Measurements from ENCODE around the gene SBNO2. TPM values are rescaled to one million over a fixed set of nuclear protein-coding genes. Genes with fewer than 3 reads are reported as not detected.

SBNO2 gene, protein sequence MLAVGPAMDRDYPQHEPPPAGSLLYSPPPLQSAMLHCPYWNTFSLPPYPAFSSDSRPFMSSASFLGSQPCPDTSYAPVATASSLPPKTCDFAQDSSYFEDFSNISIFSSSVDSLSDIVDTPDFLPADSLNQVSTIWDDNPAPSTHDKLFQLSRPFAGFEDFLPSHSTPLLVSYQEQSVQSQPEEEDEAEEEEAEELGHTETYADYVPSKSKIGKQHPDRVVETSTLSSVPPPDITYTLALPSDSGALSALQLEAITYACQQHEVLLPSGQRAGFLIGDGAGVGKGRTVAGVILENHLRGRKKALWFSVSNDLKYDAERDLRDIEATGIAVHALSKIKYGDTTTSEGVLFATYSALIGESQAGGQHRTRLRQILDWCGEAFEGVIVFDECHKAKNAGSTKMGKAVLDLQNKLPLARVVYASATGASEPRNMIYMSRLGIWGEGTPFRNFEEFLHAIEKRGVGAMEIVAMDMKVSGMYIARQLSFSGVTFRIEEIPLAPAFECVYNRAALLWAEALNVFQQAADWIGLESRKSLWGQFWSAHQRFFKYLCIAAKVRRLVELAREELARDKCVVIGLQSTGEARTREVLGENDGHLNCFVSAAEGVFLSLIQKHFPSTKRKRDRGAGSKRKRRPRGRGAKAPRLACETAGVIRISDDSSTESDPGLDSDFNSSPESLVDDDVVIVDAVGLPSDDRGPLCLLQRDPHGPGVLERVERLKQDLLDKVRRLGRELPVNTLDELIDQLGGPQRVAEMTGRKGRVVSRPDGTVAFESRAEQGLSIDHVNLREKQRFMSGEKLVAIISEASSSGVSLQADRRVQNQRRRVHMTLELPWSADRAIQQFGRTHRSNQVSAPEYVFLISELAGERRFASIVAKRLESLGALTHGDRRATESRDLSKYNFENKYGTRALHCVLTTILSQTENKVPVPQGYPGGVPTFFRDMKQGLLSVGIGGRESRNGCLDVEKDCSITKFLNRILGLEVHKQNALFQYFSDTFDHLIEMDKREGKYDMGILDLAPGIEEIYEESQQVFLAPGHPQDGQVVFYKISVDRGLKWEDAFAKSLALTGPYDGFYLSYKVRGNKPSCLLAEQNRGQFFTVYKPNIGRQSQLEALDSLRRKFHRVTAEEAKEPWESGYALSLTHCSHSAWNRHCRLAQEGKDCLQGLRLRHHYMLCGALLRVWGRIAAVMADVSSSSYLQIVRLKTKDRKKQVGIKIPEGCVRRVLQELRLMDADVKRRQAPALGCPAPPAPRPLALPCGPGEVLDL (N-terminal part only)
- 48.8 and 56.7 TPM in 2 replicates for total RNA-seq

- DNase-seq (ENCODE audit: low read depth), result no peak
- peak within 1 kb of the TSS; percentile 92 for H3K4me3 ChIP-seq (ENCODE audit: low read depth, low read length)
These were observed at the start of gene SBNO2 for GRCh38 chr19:1173845-1174809. Gene SBNO2, minus strand, starts transcription at chr19:1174268. Its CDS starts 19,992 bp downstream, at chr19:1154276.

GRCh38 chr19:1223018-1223855 lies 49.2 kb upstream of the SBNO2 start:
- peak; percentile 62 for TF ChIP-seq CTCF (IDR thresholded peaks at IDR 0.05; ENCODE audit: insufficient read depth, low read length, poor library complexity, severe bottlenecking)
- no peaks in the 10 kb centered on the region for H3K36me3 ChIP-seq (ENCODE audit: control insufficient read depth, insufficient read depth, low read length)
- H3K4me3 ChIP-seq (ENCODE audit: low read depth, low read length), result no peak overlapping the region
- no peak for DNase-seq (ENCODE audit: low read depth)
- H3K27me3 ChIP-seq (ENCODE audit: control insufficient read depth, insufficient read depth, low read length), result no peaks in the 10 kb centered on the region

More at GRCh38 chr19:1173845-1174809, at the start of gene SBNO2:
- no peaks in the 10 kb centered on the region for H3K27me3 ChIP-seq (ENCODE audit: control insufficient read depth, insufficient read depth, low read length)
- H3K36me3 ChIP-seq (ENCODE audit: control insufficient read depth, insufficient read depth, low read length), result peaks cover 1% of the 10 kb centered on the region
- no peak for TF ChIP-seq CTCF (IDR thresholded peaks at IDR 0.05; ENCODE audit: insufficient read depth, low read length, poor library complexity, severe bottlenecking)

GRCh38 chr19:1222394-1222793 lies 48.3 kb upstream of the SBNO2 start:
- DNase-seq (ENCODE audit: low read depth), result no peak
- no peak overlapping the region for H3K4me3 ChIP-seq (ENCODE audit: low read depth, low read length)
- H3K27me3 ChIP-seq (ENCODE audit: control insufficient read depth, insufficient read depth, low read length), result no peaks in the 10 kb centered on the region
- TF ChIP-seq CTCF (IDR thresholded peaks at IDR 0.05; ENCODE audit: insufficient read depth, low read length, poor library complexity, severe bottlenecking), result no peak
- H3K36me3 ChIP-seq (ENCODE audit: control insufficient read depth, insufficient read depth, low read length), result no peaks in the 10 kb centered on the region

GRCh38 chr19:1221904-1222255 lies 47.8 kb upstream of the SBNO2 start:
- DNase-seq (ENCODE audit: low read depth), result no peak
- H3K36me3 ChIP-seq (ENCODE audit: control insufficient read depth, insufficient read depth, low read length), result no peaks in the 10 kb centered on the region
- TF ChIP-seq CTCF (IDR thresholded peaks at IDR 0.05; ENCODE audit: insufficient read depth, low read length, poor library complexity, severe bottlenecking), result no peak
- no peak overlapping the region for H3K4me3 ChIP-seq (ENCODE audit: low read depth, low read length)
- no peaks in the 10 kb centered on the region for H3K27me3 ChIP-seq (ENCODE audit: control insufficient read depth, insufficient read depth, low read length)

All from kidney epithelial cell (primary cell).